T47D (cell line): ENCODE results near the gene SP5.

ENCODE experiments used
- DNase-seq, 2 experiments: peaks; one replicate each; pipeline versions ENCODE4 v3.0.0 to v3.0.0-alpha.2; 2011 to 2012; ENCODE audit warnings: low read depth in 1 of 2, low spot score in 1 of 2
- JUND ChIP-seq: IDR thresholded peaks from 2 replicates; pipeline ENCODE4 v1.6.1; 2012; ENCODE audit warnings: low read depth
- in situ Hi-C: cut with HindIII; loops from 2 replicates; pipeline ENCODE4 v1.10.0; 2016; ENCODE audit warnings: low sequenced_read_pairs, low pct_unique_long_range_greater_than_20kb

The SP5 gene

GRCh38 chr2:170694316-170694715 lies 20.8 kb upstream of the SP5 start:
- TF ChIP-seq JUND = no peak
- in situ Hi-C loops = no loop called here

GRCh38 chr2:170695521-170696410 lies 19.4 kb upstream of the SP5 start:
- in situ Hi-C loops = no loop called here
- no peak for DNase-seq
- no peak for TF ChIP-seq JUND

More at GRCh38 chr2:170694316-170694715, 20.8 kb upstream of the SP5 start:
- DNase-seq = no peak

GRCh38 chr2:170696948-170697347 lies 18.2 kb upstream of the SP5 start:
- in situ Hi-C loops = no loop called here
- no peak for DNase-seq
- no peak for TF ChIP-seq JUND

GRCh38 chr2:170701011-170701410 lies 14.1 kb upstream of the SP5 start:
- in situ Hi-C loops = no loop called here
- no peak for DNase-seq
- no peak for TF ChIP-seq JUND

GRCh38 chr2:170703776-170704476 lies 11.2 kb upstream of the SP5 start:
- in situ Hi-C loops = no loop called here
- DNase-seq = no peak
- TF ChIP-seq JUND = no peak

GRCh38 chr2:170707821-170708795 lies 7.0 kb upstream of the SP5 start:
- in situ Hi-C loops = no loop called here
- TF ChIP-seq JUND = no peak
- no peak for DNase-seq

- in situ Hi-C loops = no loop called here
- no peak for TF ChIP-seq JUND
- DNase-seq = no peak
Observed at GRCh38 chr2:170710609-170710979, 4.5 kb upstream of the SP5 start.

- in situ Hi-C loops = no loop called here
- no peak for DNase-seq
- no peak for TF ChIP-seq JUND
Observed at GRCh38 chr2:170711196-170711773, 3.9 kb upstream of the SP5 start.

- DNase-seq = peak; percentile 28 to 30
- TF ChIP-seq JUND = no peak
- in situ Hi-C loops = no loop called here
Observed at GRCh38 chr2:170711774-170712652, 3.1 kb upstream of the SP5 start.

- TF ChIP-seq JUND = no peak
- no peak for DNase-seq
- in situ Hi-C loops = no loop called here
Observed at GRCh38 chr2:170712653-170713542, 2.2 kb upstream of the SP5 start.
